Islet precursor cell (in vitro differentiated cells): ENCODE measurements around the gene HHATL.
"Not testable (repeated sequence)": the region's sequence is repeated elsewhere in the genome, so short reads cannot be mapped to it uniquely, and the experiment has no call there.

Experiments used
- DNase-seq: peaks from one replicate; pipeline ENCODE4 v3.0.0-alpha.2; 2018

The HHATL gene

GRCh38 chr3:42733501-42734262, 31.1 kb upstream of the HHATL start:
- peak; percentile 51 for DNase-seq

GRCh38 chr3:42732829-42733459, 30.3 kb upstream of the HHATL start:
- DNase-seq = peak; percentile 81

GRCh38 chr3:42732196-42732828, 29.7 kb upstream of the HHATL start:
- peak; percentile 54 for DNase-seq

- peak; percentile 27 for DNase-seq
These were observed 29.0 kb upstream of the HHATL start for GRCh38 chr3:42731476-42732195.

GRCh38 chr3:42730706-42731420, 28.3 kb upstream of the HHATL start:
- DNase-seq = peak; percentile 32

- peak; percentile 47 for DNase-seq
These were observed 27.7 kb upstream of the HHATL start for GRCh38 chr3:42730294-42730693.

- peak; percentile 38 for DNase-seq
These were observed 27.0 kb upstream of the HHATL start for GRCh38 chr3:42729404-42730145.

GRCh38 chr3:42728668-42729364, 26.2 kb upstream of the HHATL start:
- peak; percentile 34 for DNase-seq

GRCh38 chr3:42728056-42728455, 25.5 kb upstream of the HHATL start:
- DNase-seq = peak; percentile 38

GRCh38 chr3:42725454-42725853, 22.9 kb upstream of the HHATL start:
- peak; percentile 35 for DNase-seq

GRCh38 chr3:42723219-42723618, 20.6 kb upstream of the HHATL start:
- DNase-seq = peak; percentile 15

GRCh38 chr3:42722442-42722841, 19.8 kb upstream of the HHATL start:
- not testable (repeated sequence) for DNase-seq

- no peak for DNase-seq
These were observed 19.1 kb upstream of the HHATL start for GRCh38 chr3:42721690-42722089.

- DNase-seq = peak; percentile 36
These were observed 17.5 kb upstream of the HHATL start for GRCh38 chr3:42720126-42720525.

- peak; percentile 39 for DNase-seq
These were observed 16.4 kb upstream of the HHATL start for GRCh38 chr3:42719002-42719401.

GRCh38 chr3:42718338-42718737, 15.7 kb upstream of the HHATL start:
- no peak for DNase-seq

GRCh38 chr3:42717306-42717705, 14.7 kb upstream of the HHATL start:
- no peak for DNase-seq

- DNase-seq = peak; percentile 18
These were observed 11.7 kb upstream of the HHATL start for GRCh38 chr3:42714171-42714852.

GRCh38 chr3:42713747-42714146, 11.1 kb upstream of the HHATL start:
- no peak for DNase-seq

GRCh38 chr3:42712688-42713372, 10.2 kb upstream of the HHATL start:
- DNase-seq = peak; percentile 41
